GM21825 (cell line): Measurements from ENCODE around the gene UPB1.
"Not testable (repeated sequence)": the region's sequence is repeated elsewhere in the genome, so short reads cannot be mapped to it uniquely, and the experiment has no call there.

Experiments used
- ATAC-seq: cut with Tn5 transposase; IDR thresholded peaks from one replicate; pipeline ENCODE4 v1.9.1; 2021; ENCODE audit warnings: mild to moderate bottlenecking, moderate library complexity; ENCODE audit not compliant: unreplicated experiment

UPB1 gene

GRCh38 chr22:24481641-24482040 is 13.5 kb upstream of the UPB1 start:
- ATAC-seq, result no peak

GRCh38 chr22:24482575-24482974 is 12.6 kb upstream of the UPB1 start:
- no peak for ATAC-seq

- no peak for ATAC-seq
Measured at GRCh38 chr22:24482998-24483397, 12.1 kb upstream of the UPB1 start.

GRCh38 chr22:24483976-24484545 is 11.1 kb upstream of the UPB1 start:
- ATAC-seq, result no peak

- ATAC-seq, result no peak
Measured at GRCh38 chr22:24485170-24485569, 10.0 kb upstream of the UPB1 start.

- no peak for ATAC-seq
Measured at GRCh38 chr22:24485608-24486007, 9.5 kb upstream of the UPB1 start.

DNA sequence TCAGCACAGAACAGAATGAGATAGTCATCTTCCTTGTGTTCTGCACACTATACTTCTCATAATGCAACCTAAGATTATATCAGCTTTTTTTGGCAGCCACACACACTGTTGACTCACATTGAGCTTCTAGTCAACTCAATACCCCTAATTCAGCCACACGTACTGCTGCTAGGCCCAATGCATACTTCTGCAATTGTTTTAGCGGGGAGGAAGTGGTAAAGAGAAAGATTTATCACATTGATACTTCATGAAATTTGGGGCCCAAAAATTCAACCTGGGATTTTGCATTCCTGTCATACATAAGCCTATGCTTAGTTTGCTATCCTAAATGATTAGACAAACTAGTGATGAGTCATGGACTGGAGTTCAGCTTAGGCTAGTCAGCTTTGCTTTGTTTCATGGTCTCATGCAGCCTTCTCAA is 8.6 kb upstream of the UPB1 start:
- ATAC-seq, result no peak

DNA sequence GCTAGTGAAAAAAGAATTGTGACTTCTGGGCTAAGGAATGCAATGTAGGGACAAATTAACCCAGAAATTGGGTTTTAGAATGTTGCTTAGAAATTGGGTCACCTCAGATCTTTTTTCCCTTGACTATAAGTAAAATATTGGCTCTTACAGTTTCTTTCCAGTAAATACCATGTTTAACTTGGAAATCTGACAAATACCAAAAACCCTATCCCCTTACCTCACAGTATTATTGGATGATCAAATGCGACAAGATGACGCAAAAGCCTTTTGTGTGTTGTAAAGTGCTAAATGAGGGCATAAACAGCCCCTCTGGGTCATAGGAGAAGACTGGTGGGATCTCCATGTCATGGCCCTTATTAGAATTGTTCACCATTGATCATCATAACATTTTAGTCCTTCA is 6.1 kb upstream of the UPB1 start:
- ATAC-seq, result no peak

DNA sequence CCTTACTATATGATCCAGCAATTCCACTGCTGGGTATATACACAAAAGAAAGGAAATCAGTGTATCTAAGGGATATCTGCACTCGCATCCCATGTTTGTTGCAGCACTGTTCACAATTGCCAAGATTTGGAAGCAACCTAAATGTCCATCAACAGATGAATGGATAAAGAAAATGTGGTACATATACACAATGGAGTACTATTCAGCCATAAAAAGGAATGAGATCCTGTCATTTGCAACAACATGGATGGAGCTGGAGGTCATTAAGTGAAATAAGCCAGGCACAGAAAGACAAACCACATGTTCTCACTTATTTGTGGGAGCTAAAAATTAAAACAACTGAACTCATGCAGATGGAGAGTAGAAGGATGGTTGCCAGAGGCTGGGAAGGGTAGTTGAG is 5.7 kb upstream of the UPB1 start:
- not testable (repeated sequence) for ATAC-seq

- ATAC-seq, result no peak
Measured at GRCh38 chr22:24492391-24492790, 2.7 kb upstream of the UPB1 start.

- ATAC-seq, result no peak
Measured at GRCh38 chr22:24494167-24494527, 985 bp upstream of the UPB1 start.

GRCh38 chr22:24495365-24495675 is 188 bp downstream of the UPB1 start:
- no peak for ATAC-seq

DNA sequence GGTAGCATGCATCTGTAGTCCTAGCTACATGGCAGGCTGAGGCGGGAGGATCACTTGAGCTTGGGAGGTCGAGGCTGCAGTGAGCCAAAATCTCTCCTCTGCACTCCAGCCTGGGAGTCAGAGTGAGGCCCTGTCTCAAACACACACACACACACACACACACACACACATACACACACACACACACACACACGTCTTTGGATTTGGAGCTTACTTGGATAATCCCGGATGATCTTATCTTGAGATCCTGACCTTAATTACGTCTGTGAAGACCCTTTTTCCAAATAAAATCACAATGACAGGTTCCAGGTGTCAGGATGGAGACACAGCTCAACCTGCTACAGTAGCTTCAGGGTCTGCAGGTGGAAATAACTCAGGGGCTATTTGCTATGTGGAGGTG is 1.1 kb downstream of the UPB1 start:
- no peak for ATAC-seq

DNA sequence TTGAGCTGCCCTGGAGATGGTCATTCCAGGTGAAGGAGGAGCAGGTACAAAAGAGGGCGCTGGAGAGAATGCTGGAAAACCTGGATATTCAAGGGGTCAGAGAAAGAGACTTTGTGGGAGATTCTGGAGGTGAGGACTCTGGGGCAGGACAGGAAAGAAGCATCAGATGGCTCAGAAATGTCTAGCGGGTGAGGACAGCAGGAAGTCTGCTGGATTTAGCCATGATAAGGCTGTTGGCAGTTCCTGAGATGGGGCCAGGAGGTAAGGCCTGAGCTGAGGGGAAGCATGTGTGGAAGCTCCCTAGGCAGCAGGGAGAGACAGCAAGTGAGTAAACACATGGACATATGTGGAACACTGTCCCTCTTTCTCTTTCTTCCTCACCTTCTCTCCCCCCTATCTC is 1.5 kb downstream of the UPB1 start:
- ATAC-seq, result no peak

GRCh38 chr22:24497841-24498258 is 2.7 kb downstream of the UPB1 start:
- no peak for ATAC-seq

DNA sequence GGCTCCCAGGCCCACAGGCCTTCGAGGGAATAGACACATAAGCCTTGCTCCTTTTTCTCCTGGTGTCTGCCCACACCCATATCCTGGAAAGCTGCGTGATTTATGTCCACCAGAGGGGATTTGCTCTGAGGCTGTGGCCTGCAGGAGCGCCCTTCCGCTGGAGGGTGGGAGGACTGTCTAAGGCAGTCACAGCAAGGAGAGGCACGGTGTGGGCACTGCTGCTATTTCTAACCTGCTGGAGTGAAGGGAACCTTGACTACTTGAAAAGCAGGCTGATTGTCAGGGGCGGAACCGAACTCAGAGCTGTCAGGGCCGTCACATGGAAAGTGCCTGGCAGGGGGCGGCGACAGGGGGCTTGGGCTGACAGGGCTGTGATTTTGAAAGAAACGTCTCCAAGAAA is 3.7 kb downstream of the UPB1 start:
- no peak for ATAC-seq

- ATAC-seq, result no peak
Measured at GRCh38 chr22:24499706-24500276, 4.7 kb downstream of the UPB1 start.

DNA sequence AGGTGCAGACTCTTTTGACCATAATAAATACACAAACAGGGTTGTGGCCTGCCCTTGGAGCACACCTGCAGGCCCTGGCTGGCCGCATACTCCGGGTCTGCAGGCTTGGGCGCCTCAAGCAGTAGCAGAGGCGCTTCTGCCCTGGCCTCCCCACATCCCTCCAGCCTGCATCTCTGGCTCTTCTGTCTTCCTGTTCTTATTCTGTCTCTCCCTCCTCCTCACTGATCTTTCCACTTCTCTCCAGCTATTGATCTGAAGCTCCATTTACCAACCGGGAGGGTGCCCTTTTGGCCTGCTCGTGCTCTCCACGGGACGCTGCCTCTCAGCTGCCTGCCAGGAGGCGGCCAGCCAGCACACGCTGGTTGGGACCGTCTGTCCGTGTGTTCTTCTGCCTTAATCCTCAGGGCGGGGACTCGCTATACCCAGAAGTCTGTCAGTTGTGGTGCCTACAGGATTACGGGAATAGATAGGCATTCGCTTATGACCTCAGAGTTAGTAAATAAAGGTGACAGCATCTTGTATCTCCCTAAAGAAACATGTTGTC is 5.2 kb downstream of the UPB1 start:
- ATAC-seq, result no peak

DNA sequence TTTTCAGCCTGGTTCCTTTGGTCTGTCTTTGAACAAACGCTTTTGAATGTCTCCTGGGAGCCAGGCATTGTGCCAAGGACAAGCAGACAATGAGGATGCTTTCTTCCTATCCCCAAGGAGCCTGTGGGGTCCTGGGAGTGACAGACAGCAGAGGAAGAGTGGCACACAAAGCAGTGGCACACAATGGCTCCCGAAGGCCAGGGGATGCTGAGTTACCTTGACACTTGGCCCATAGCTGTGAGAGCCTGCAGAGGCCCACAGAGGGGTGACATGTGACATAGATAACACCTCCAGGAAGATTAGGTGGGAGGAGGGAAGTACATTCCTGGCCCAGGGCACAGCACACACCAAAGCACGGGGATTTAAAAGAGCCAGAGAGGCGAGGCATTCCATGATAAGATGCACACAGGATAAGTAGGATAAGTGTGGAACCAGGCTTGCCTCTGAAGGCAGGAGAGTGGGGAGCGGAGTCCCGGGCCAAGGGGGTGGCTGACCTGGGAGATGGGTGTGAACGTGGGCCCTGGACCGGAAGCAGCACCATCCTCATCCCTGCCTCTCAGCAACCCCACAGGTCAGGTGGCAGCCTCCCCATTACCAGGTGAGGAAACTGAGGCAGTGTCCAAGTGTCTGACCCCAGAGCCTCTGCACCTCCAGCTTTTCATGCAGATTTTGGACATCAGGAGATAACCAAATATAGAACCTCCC is 6.3 kb downstream of the UPB1 start:
- ATAC-seq, result no peak

DNA sequence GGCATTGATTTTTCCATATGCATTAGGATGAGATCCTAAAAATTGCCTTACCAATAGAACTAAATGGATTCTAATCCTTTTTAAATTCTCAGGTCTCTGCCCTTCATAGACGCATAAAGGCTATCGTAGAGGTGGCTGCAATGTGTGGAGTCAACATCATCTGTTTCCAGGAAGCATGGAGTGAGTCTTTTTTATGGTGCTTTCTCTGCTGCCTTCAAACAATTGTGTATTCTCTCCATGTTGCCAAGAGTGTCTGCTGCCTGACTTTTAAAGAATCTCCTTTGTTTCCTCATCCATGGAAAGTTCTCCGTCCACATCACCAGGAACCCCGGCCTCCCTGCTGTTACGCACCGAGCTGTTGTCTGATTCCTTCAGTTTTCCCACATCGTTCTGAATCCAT is 6.9 kb downstream of the UPB1 start:
- no peak for ATAC-seq

DNA sequence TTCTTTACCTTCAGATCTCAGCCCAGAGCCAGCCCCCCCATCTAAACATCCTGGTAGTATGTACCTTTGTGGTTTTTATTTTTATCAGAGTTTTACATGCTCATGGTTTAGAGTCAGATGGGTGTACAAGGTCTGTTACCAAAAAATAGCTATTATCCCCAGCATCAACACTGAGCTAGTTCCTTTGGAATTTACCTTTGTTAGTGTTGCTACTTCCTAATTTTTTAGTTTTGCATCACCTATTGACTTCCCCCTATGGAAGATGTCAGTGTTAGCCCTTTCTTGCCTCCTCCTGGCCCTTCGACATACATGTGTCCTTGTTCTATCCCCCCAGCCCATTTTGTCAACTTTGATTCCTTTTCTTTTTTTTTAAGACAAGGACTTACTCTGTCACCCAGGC is 7.4 kb downstream of the UPB1 start:
- no peak for ATAC-seq

- ATAC-seq, result no peak
Measured at GRCh38 chr22:24503137-24503842, 8.2 kb downstream of the UPB1 start.
